GM12878 (cell line): ENCODE measurements around the gene CALM3. TPM values are rescaled to one million over a fixed set of nuclear protein-coding genes. Genes with fewer than 3 reads are reported as not detected.
A peak's percentile ranks its signal among the peaks of the same experiment; 100 is the strongest.

Experiments
- BCL3 ChIP-seq: IDR thresholded peaks from 2 replicates; pipeline ENCODE4 v1.6.1; 2011; ENCODE audit warnings: borderline replicate concordance, low read depth, mild to moderate bottlenecking, moderate library complexity, low read length; ENCODE audit not compliant: insufficient read depth, poor library complexity, severe bottlenecking
- EZH2 ChIP-seq: IDR thresholded peaks from 2 replicates; pipeline ENCODE4 v1.6.1; 2012; ENCODE audit warnings: low read depth, mild to moderate bottlenecking, control low read depth, inconsistent platforms, low read length, borderline replicate concordance; ENCODE audit not compliant: control insufficient read depth
- GATAD2B ChIP-seq: fragments of 450-650 bp; conservative IDR thresholded peaks from 2 replicates; pipeline ENCODE4 v1.6.1; 2017; ENCODE audit warnings: low read depth, mild to moderate bottlenecking, moderate library complexity
- MAX ChIP-seq: IDR thresholded peaks from 2 replicates; pipeline ENCODE4 v1.6.1; 2012; ENCODE audit warnings: low read depth, low read length, improper control_type of control experiment
- PAX8 ChIP-seq: fragments of 450-650 bp; IDR thresholded peaks from 2 replicates; pipeline ENCODE4 v1.6.1; 2017; ENCODE audit warnings: mild to moderate bottlenecking, moderate library complexity
- SIX5 ChIP-seq: IDR thresholded peaks from 2 replicates; pipeline ENCODE4 v1.6.1; 2011; ENCODE audit warnings: mild to moderate bottlenecking, low read depth, low read length, moderate library complexity; ENCODE audit not compliant: severe bottlenecking
- SMAD1 ChIP-seq: fragments of 450-650 bp; IDR thresholded peaks from 2 replicates; pipeline ENCODE4 v1.6.1; 2018; ENCODE audit warnings: mild to moderate bottlenecking, low read depth; ENCODE audit not compliant: partially characterized antibody
- TAF1 ChIP-seq: IDR thresholded peaks from 2 replicates; pipeline ENCODE4 v1.6.1; 2011; ENCODE audit warnings: mild to moderate bottlenecking, low read depth, low read length, borderline replicate concordance
- WRNIP1 ChIP-seq: IDR thresholded peaks from 2 replicates; pipeline ENCODE4 v1.6.1; 2011; ENCODE audit warnings: low read depth, low read length, improper control_type of control experiment, borderline replicate concordance
- YY1 ChIP-seq: IDR thresholded peaks from 2 replicates; pipeline ENCODE4 v1.6.1; 2011; ENCODE audit warnings: low read depth, mild to moderate bottlenecking, low read length
- ZBTB33 ChIP-seq: fragments of 450-650 bp; IDR thresholded peaks from 2 replicates; pipeline ENCODE4 v1.6.1; 2017; ENCODE audit warnings: mild to moderate bottlenecking
- ZNF622 ChIP-seq: fragments of 450-650 bp; IDR thresholded peaks from 2 replicates; pipeline ENCODE4 v1.6.1; 2017; ENCODE audit warnings: mild to moderate bottlenecking, inconsistent platforms
- polyA plus RNA-seq, 11 experiments: library from polyadenylated mRNA; depleted of rRNA in 4 of 11; unstranded in 6 of 11; stranded (reverse) in 5 of 11; fragments of >200 nt; fragmentation: Nextera tagmentation in 4 of 11; fragmentation: Illumina TruSeq in 1 of 11; extraction: Ambion mirVana in 4 of 11; extraction: Trizol in 1 of 11; gene quantifications; 1 replicate in 1 of 11; 2 replicates in 10 of 11; pipeline versions ENCODE4 v1.2.1 to v1.2.3, GENCODE V29; 2011 to 2016; ENCODE audit warnings: inconsistent platforms in 2 of 11, missing spikeins in 2 of 11, low read depth in 1 of 11
- total RNA-seq, 4 experiments: library from RNA; depleted of rRNA in 3 of 4; stranded (reverse); fragments of >200 nt in 3 of 4; fragmentation: Illumina TruSeq in 1 of 4; extraction: Trizol in 1 of 4; gene quantifications; 2 replicates each; pipeline versions ENCODE4 v1.2.1 to v1.2.3, GENCODE V29; 2013 to 2021
- TF ChIP-seq, protein P1 (sequence below): IDR thresholded peaks from 2 replicates; pipeline ENCODE4 v1.6.1; 2011; ENCODE audit warnings: low read depth, mild to moderate bottlenecking, low read length, moderate library complexity, borderline replicate concordance; ENCODE audit errors: extremely low read depth
- TF ChIP-seq, protein P2 (sequence below): IDR thresholded peaks from 2 replicates; pipeline ENCODE4 v1.6.1; 2012; ENCODE audit warnings: low read depth, low read length, improper control_type of control experiment
- TF ChIP-seq, protein P3 (sequence below), 3 experiments: IDR thresholded peaks in 2 of 3; conservative IDR thresholded peaks in 1 of 3; 2 replicates each; pipeline ENCODE4 v1.5.1; 2011; ENCODE audit warnings: low read depth in 3 of 3, low read length in 3 of 3, mild to moderate bottlenecking in 3 of 3, control low read depth in 2 of 3, moderate library complexity in 2 of 3, inconsistent platforms in 1 of 3, mixed read lengths in 1 of 3; ENCODE audit not compliant: control insufficient read depth in 2 of 3, insufficient read depth in 1 of 3; ENCODE audit errors: extremely low read depth in 1 of 3
- TF ChIP-seq, protein P4 (sequence below): fragments of 450-650 bp; IDR thresholded peaks from 2 replicates; pipeline ENCODE4 v1.6.1; 2017; ENCODE audit warnings: low read depth, mild to moderate bottlenecking, moderate library complexity

Gene CALM3
- total and polyA plus RNA-seq, 10 of the 15 experiments (the other 5 are each of a cell fraction or from before 2014, with no cell fraction given) = 164 to 849 (median 347) TPM

- TF ChIP-seq ZNF622 (no peak), WRNIP1 (no peak), ZBTB33 (peak; percentile 52; the same call in 1 of the 2 replicates), PAX8 (no peak), YY1 (peak; percentile 75), MAX (peak; percentile 78; the same call in 1 of the 2 replicates), EZH2 (no peak), GATAD2B (no peak; the same call in 1 of the 2 replicates), SMAD1 (peak; percentile 50), BCL3 (peak; percentile 14), TAF1 (peak; percentile 65), SIX5 (no peak)
- TF ChIP-seq, protein P1, sequence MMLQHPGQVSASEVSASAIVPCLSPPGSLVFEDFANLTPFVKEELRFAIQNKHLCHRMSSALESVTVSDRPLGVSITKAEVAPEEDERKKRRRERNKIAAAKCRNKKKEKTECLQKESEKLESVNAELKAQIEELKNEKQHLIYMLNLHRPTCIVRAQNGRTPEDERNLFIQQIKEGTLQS = no peak
- TF ChIP-seq, protein P2, sequence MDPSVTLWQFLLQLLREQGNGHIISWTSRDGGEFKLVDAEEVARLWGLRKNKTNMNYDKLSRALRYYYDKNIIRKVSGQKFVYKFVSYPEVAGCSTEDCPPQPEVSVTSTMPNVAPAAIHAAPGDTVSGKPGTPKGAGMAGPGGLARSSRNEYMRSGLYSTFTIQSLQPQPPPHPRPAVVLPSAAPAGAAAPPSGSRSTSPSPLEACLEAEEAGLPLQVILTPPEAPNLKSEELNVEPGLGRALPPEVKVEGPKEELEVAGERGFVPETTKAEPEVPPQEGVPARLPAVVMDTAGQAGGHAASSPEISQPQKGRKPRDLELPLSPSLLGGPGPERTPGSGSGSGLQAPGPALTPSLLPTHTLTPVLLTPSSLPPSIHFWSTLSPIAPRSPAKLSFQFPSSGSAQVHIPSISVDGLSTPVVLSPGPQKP = no peak
- TF ChIP-seq, protein P3, sequence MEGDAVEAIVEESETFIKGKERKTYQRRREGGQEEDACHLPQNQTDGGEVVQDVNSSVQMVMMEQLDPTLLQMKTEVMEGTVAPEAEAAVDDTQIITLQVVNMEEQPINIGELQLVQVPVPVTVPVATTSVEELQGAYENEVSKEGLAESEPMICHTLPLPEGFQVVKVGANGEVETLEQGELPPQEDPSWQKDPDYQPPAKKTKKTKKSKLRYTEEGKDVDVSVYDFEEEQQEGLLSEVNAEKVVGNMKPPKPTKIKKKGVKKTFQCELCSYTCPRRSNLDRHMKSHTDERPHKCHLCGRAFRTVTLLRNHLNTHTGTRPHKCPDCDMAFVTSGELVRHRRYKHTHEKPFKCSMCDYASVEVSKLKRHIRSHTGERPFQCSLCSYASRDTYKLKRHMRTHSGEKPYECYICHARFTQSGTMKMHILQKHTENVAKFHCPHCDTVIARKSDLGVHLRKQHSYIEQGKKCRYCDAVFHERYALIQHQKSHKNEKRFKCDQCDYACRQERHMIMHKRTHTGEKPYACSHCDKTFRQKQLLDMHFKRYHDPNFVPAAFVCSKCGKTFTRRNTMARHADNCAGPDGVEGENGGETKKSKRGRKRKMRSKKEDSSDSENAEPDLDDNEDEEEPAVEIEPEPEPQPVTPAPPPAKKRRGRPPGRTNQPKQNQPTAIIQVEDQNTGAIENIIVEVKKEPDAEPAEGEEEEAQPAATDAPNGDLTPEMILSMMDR (IDR thresholded peaks at IDR 0.05 in 2 of 3, conservative IDR thresholded peaks at IDR 0.05 in 1 of 3; ENCODE audit: control insufficient read depth in 2 of 3, extremely low read depth in 1 of 3, insufficient read depth in 1 of 3, low read depth in 3 of 3, low read length in 3 of 3) = no peak
- TF ChIP-seq, protein P4, sequence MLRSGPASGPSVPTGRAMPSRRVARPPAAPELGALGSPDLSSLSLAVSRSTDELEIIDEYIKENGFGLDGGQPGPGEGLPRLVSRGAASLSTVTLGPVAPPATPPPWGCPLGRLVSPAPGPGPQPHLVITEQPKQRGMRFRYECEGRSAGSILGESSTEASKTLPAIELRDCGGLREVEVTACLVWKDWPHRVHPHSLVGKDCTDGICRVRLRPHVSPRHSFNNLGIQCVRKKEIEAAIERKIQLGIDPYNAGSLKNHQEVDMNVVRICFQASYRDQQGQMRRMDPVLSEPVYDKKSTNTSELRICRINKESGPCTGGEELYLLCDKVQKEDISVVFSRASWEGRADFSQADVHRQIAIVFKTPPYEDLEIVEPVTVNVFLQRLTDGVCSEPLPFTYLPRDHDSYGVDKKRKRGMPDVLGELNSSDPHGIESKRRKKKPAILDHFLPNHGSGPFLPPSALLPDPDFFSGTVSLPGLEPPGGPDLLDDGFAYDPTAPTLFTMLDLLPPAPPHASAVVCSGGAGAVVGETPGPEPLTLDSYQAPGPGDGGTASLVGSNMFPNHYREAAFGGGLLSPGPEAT = peak; percentile 97
Measured at GRCh38 chr19:46600384-46601317, 479 bp upstream of the CALM3 start (continued).
